ENCODE measurements around the gene PDE7B.

The PDE7B gene

GRCh38 chr6:135814043-135814442, 37.5 kb upstream of the PDE7B start:
- no peak for DNase-seq (ENCODE audit: low read depth in 2 of 2)
- H3K4me3 ChIP-seq (replicated peaks in 1 of 2; ENCODE audit: low read depth in 2 of 2, low read length in 2 of 2) = no peak overlapping the region
- TF ChIP-seq CTCF (IDR thresholded peaks at IDR 0.05; ENCODE audit: low read depth, low read length) = no peak

GRCh38 chr6:135815216-135815615, 36.3 kb upstream of the PDE7B start:
- H3K4me3 ChIP-seq (replicated peaks in 1 of 2; ENCODE audit: low read depth in 2 of 2, low read length in 2 of 2) = no peak overlapping the region
- TF ChIP-seq CTCF (IDR thresholded peaks at IDR 0.05; ENCODE audit: low read depth, low read length) = no peak
- no peak for DNase-seq (ENCODE audit: low read depth in 2 of 2)

- no peak for TF ChIP-seq CTCF (IDR thresholded peaks at IDR 0.05; ENCODE audit: low read depth, low read length)
- H3K4me3 ChIP-seq (replicated peaks in 1 of 2; ENCODE audit: low read depth in 2 of 2, low read length in 2 of 2) = no peak overlapping the region
- no peak for DNase-seq (ENCODE audit: low read depth in 2 of 2)
These were observed 34.5 kb upstream of the PDE7B start for GRCh38 chr6:135817035-135817434.

GRCh38 chr6:135819665-135820064, 31.8 kb upstream of the PDE7B start:
- TF ChIP-seq CTCF (IDR thresholded peaks at IDR 0.05; ENCODE audit: low read depth, low read length) = no peak
- no peak overlapping the region for H3K4me3 ChIP-seq (replicated peaks in 1 of 2; ENCODE audit: low read depth in 2 of 2, low read length in 2 of 2)
- peak; percentile 18 to 59 for DNase-seq (ENCODE audit: low read depth in 2 of 2)

- no peak overlapping the region for H3K4me3 ChIP-seq (replicated peaks in 1 of 2; ENCODE audit: low read depth in 2 of 2, low read length in 2 of 2)
- DNase-seq (ENCODE audit: low read depth in 2 of 2) = no peak
- TF ChIP-seq CTCF (IDR thresholded peaks at IDR 0.05; ENCODE audit: low read depth, low read length) = no peak
These were observed 31.2 kb upstream of the PDE7B start for GRCh38 chr6:135820340-135820739.

GRCh38 chr6:135823851-135824250, 27.6 kb upstream of the PDE7B start:
- DNase-seq (ENCODE audit: low read depth in 2 of 2) = no peak
- H3K4me3 ChIP-seq (replicated peaks in 1 of 2; ENCODE audit: low read depth in 2 of 2, low read length in 2 of 2) = no peak overlapping the region
- TF ChIP-seq CTCF (IDR thresholded peaks at IDR 0.05; ENCODE audit: low read depth, low read length) = no peak

- no peak overlapping the region for H3K4me3 ChIP-seq (replicated peaks in 1 of 2; ENCODE audit: low read depth in 2 of 2, low read length in 2 of 2)
- no peak for DNase-seq (ENCODE audit: low read depth in 2 of 2)
- TF ChIP-seq CTCF (IDR thresholded peaks at IDR 0.05; ENCODE audit: low read depth, low read length) = no peak
These were observed 25.2 kb upstream of the PDE7B start for GRCh38 chr6:135826236-135826804.

Measured in cardiac fibroblast (primary cell).